Lower leg skin (tissue), 3 donors: ENCODE data around the gene BCL2.

ENCODE experiments used
- POLR2A ChIP-seq, 2 donors: fragments of 450-650 bp; IDR thresholded peaks; one replicate each; pipeline ENCODE4 v1.6.1; 2016 to 2017; ENCODE audit warnings: antibody characterized with exemption in 2 of 2, mild to moderate bottlenecking in 1 of 2, moderate library complexity in 1 of 2
- TF ChIP-seq, protein P1 (sequence below), 3 donors: fragments of 450-650 bp; IDR thresholded peaks; one replicate each; pipeline ENCODE4 v1.5.1; 2016; ENCODE audit warnings: antibody characterized with exemption in 3 of 3, mild to moderate bottlenecking in 3 of 3, moderate library complexity in 2 of 3

DNA sequence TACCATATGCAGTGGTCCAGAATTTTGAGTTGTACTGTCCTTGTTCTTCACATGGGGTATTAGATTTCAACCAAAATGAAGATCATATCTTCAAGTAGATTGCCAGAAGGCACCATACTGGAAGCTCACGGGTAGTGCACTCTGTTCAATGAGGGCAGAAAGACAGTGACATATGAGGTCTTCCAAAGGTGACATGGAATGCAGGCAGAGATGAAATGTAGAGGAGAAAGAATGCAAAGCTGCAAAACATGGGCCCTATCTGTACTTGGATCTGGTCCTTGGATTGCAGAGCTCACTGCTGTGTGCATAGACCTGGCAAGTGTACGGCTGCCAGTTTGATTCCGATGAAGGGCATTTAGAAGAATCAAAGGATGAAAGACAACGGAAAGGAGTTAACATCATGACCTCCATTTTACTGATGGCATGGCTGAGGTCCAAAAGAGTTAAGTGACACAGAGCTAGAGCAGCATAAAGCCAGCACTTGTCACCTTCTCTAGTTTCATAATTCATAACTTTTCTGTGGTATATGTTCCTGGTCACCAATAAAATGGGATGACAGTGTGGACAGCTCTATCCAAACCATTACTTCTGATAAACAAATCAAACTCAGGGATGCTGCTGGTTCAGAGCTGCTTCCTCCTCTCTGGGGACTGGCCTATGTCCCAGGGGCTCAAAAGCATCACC is 64.7 kb downstream of the BCL2 start:
- no peak for TF ChIP-seq POLR2A (IDR thresholded peaks at IDR 0.05)
- TF ChIP-seq, protein P1, sequence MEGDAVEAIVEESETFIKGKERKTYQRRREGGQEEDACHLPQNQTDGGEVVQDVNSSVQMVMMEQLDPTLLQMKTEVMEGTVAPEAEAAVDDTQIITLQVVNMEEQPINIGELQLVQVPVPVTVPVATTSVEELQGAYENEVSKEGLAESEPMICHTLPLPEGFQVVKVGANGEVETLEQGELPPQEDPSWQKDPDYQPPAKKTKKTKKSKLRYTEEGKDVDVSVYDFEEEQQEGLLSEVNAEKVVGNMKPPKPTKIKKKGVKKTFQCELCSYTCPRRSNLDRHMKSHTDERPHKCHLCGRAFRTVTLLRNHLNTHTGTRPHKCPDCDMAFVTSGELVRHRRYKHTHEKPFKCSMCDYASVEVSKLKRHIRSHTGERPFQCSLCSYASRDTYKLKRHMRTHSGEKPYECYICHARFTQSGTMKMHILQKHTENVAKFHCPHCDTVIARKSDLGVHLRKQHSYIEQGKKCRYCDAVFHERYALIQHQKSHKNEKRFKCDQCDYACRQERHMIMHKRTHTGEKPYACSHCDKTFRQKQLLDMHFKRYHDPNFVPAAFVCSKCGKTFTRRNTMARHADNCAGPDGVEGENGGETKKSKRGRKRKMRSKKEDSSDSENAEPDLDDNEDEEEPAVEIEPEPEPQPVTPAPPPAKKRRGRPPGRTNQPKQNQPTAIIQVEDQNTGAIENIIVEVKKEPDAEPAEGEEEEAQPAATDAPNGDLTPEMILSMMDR (IDR thresholded peaks at IDR 0.05): no peak
